ENCODE results near the gene MS4A3.
"Not testable (repeated sequence)": the region's sequence is repeated elsewhere in the genome, so short reads cannot be mapped to it uniquely, and the experiment has no call there.

DNA sequence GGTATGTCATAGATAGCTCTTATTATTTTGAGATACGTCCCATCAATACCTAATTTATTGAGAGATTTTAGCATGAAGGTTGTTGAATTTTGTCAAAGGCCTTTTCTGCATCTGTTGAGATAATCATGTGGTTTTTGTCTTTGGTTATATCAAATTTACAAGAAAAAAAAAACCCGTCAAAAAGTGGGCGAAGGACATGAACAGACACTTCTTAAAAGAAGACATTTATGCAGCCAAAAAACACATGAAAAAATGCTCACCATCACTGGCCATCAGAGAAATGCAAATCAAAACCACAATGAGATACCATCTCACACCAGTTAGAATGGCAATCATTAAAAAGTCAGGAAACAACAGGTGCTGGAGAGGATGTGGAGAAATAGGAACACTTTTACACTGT is 5.6 kb upstream of the MS4A3 start:
- TF ChIP-seq, protein P1, sequence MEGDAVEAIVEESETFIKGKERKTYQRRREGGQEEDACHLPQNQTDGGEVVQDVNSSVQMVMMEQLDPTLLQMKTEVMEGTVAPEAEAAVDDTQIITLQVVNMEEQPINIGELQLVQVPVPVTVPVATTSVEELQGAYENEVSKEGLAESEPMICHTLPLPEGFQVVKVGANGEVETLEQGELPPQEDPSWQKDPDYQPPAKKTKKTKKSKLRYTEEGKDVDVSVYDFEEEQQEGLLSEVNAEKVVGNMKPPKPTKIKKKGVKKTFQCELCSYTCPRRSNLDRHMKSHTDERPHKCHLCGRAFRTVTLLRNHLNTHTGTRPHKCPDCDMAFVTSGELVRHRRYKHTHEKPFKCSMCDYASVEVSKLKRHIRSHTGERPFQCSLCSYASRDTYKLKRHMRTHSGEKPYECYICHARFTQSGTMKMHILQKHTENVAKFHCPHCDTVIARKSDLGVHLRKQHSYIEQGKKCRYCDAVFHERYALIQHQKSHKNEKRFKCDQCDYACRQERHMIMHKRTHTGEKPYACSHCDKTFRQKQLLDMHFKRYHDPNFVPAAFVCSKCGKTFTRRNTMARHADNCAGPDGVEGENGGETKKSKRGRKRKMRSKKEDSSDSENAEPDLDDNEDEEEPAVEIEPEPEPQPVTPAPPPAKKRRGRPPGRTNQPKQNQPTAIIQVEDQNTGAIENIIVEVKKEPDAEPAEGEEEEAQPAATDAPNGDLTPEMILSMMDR (conservative IDR thresholded peaks at IDR 0.05; ENCODE audit: low read depth, low read length) = not testable (repeated sequence)
- not testable (repeated sequence) for TF ChIP-seq RFX5 (IDR thresholded peaks at IDR 0.05; ENCODE audit: low read depth, low read length); MAZ (IDR thresholded peaks at IDR 0.05; ENCODE audit: borderline replicate concordance, low read depth, low read length); CEBPB (IDR thresholded peaks at IDR 0.05; ENCODE audit: low read depth, low read length); POLR2A (IDR thresholded peaks at IDR 0.05; ENCODE audit: low read depth, low read length); ELK1 (IDR thresholded peaks at IDR 0.05; ENCODE audit: borderline replicate concordance, low read depth, low read length); MXI1 (IDR thresholded peaks at IDR 0.05; ENCODE audit: borderline replicate concordance, low read depth, low read length); FOS (IDR thresholded peaks at IDR 0.05; ENCODE audit: low read depth, low read length); SMC3 (IDR thresholded peaks at IDR 0.05; ENCODE audit: low read depth, low read length); MAFK (IDR thresholded peaks at IDR 0.05; ENCODE audit: low read depth, low read length); CHD1 (IDR thresholded peaks at IDR 0.05; ENCODE audit: low read depth, low read length); RCOR1 (IDR thresholded peaks at IDR 0.05; ENCODE audit: insufficient replicate concordance, low read length)
- TF ChIP-seq, protein P2, sequence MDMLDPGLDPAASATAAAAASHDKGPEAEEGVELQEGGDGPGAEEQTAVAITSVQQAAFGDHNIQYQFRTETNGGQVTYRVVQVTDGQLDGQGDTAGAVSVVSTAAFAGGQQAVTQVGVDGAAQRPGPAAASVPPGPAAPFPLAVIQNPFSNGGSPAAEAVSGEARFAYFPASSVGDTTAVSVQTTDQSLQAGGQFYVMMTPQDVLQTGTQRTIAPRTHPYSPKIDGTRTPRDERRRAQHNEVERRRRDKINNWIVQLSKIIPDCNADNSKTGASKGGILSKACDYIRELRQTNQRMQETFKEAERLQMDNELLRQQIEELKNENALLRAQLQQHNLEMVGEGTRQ (IDR thresholded peaks at IDR 0.05; ENCODE audit: low read depth, low read length) = not testable (repeated sequence)
